ENCODE measurements around the gene SLC24A4. TPM values are rescaled to one million over a fixed set of nuclear protein-coding genes. Genes with fewer than 3 reads are reported as not detected.

The SLC24A4 gene
- total and polyA plus RNA-seq, 2 of the 4 experiments (the other 2 are of a cell fraction): not detected

- BruUV-seq (replicated peaks): no TSS peak
- dilution Hi-C loops (cut with HindIII; ENCODE audit: low sequenced_read_pairs, unreplicated experiment) (no loop called here), in situ Hi-C loops (cut with MboI; ENCODE audit: low sequenced_read_pairs) (no loop called here), intact Hi-C loops (cut with micrococcal nuclease) (no loop called here)
- Histone ChIP-seq H3K4me3 (ENCODE audit: insufficient read depth, low read depth, low read length) (no peak overlapping the region), H4K20me1 (ENCODE audit: insufficient read depth, low read length) (no peaks in the 10 kb centered on the region), H3K9me1 (ENCODE audit: insufficient read depth, low read length) (no peaks in the 10 kb centered on the region), H3K9me3 (ENCODE audit: control insufficient read depth, insufficient read depth, low read length) (no peaks in the 10 kb centered on the region; the same call in 1 of the 2 replicates), H4K91ac (ENCODE audit: insufficient read depth, low read depth, low read length) (no peak overlapping the region), H2BK15ac (ENCODE audit: low read depth, low read length) (no peak overlapping the region), H4K8ac (ENCODE audit: low read depth in 2 of 2, low read length in 2 of 2) (no peak overlapping the region), H2BK120ac (ENCODE audit: low read depth, low read length) (no peak overlapping the region), H3K4ac (ENCODE audit: low read depth, low read length) (no peak overlapping the region), H3K14ac (replicated peaks; ENCODE audit: low read depth, low read length) (no peak overlapping the region), H3K36me3 (ENCODE audit: control insufficient read depth, insufficient read depth, low read length) (no peaks in the 10 kb centered on the region), H2AFZ (replicated peaks; ENCODE audit: low read length, poor library complexity) (no peak overlapping the region), H3K4me2 (ENCODE audit: low read depth, low read length) (no peak overlapping the region), H3K79me1 (ENCODE audit: low read depth in 1 of 2, low read length in 2 of 2) (no peaks in the 10 kb centered on the region), H4K5ac (ENCODE audit: low read depth, low read length) (no peak overlapping the region), H3K27ac (ENCODE audit: insufficient read depth, low read length) (no peak overlapping the region), H2BK20ac (ENCODE audit: low read depth, low read length) (no peak overlapping the region), H3K23ac (ENCODE audit: low read depth, low read length) (no peak overlapping the region), H3K27me3 (ENCODE audit: control insufficient read depth, insufficient read depth, low read length) (peaks cover 16% of the 10 kb centered on the region), H3K4me1 (ENCODE audit: control insufficient read depth, insufficient read depth, low read length) (no peaks in the 10 kb centered on the region), H3K18ac (ENCODE audit: low read depth, low read length) (no peak overlapping the region), H2BK5ac (ENCODE audit: low read depth, low read length, poor library complexity, severe bottlenecking) (no peak overlapping the region), H2AK5ac (ENCODE audit: low read depth, low read length) (no peak overlapping the region), H3K56ac (ENCODE audit: extremely low read depth, insufficient read depth, low read length) (no peak overlapping the region), H2AK9ac (replicated peaks; ENCODE audit: low read depth, low read length, poor library complexity) (no peak overlapping the region), H3K9ac (ENCODE audit: low read depth, low read length) (no peak overlapping the region)
- WGBS, 2 experiments (ENCODE audit: extremely low coverage in 2 of 2, insufficient read length in 1 of 2): 85% methylated on average over 4 of the region's 10 CpGs; no CpG with 5 or more reads in 1 of the 2 experiments
- no peak for DNase-seq
- POLR2A ChIA-PET (ENCODE audit: unreplicated experiment): no interaction called here
- CTCF ChIA-PET: no interaction called here
- TF ChIP-seq MAFK (IDR thresholded peaks at IDR 0.05; ENCODE audit: low read depth, low read length): no peak
- TF ChIP-seq RCOR1 (IDR thresholded peaks at IDR 0.05; ENCODE audit: insufficient replicate concordance, low read length): no peak
- TF ChIP-seq ELK1 (IDR thresholded peaks at IDR 0.05; ENCODE audit: borderline replicate concordance, low read depth, low read length): no peak
- TF ChIP-seq CHD1 (IDR thresholded peaks at IDR 0.05; ENCODE audit: low read depth, low read length): no peak
- no peak for TF ChIP-seq NFE2L2 (IDR thresholded peaks at IDR 0.05; ENCODE audit: low read depth, low read length)
- TF ChIP-seq RAD21 (IDR thresholded peaks at IDR 0.05; ENCODE audit: low read length): no peak
- no peak for TF ChIP-seq FOS (IDR thresholded peaks at IDR 0.05; ENCODE audit: low read depth, low read length)
- no peak for TF ChIP-seq RFX5 (IDR thresholded peaks at IDR 0.05; ENCODE audit: low read depth, low read length)
- TF ChIP-seq, protein P1, sequence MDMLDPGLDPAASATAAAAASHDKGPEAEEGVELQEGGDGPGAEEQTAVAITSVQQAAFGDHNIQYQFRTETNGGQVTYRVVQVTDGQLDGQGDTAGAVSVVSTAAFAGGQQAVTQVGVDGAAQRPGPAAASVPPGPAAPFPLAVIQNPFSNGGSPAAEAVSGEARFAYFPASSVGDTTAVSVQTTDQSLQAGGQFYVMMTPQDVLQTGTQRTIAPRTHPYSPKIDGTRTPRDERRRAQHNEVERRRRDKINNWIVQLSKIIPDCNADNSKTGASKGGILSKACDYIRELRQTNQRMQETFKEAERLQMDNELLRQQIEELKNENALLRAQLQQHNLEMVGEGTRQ (IDR thresholded peaks at IDR 0.05; ENCODE audit: low read depth, low read length): no peak
- TF ChIP-seq POLR2A (IDR thresholded peaks at IDR 0.05; ENCODE audit: low read depth, low read length): no peak
- TF ChIP-seq SMC3 (IDR thresholded peaks at IDR 0.05; ENCODE audit: low read depth, low read length): no peak
- TF ChIP-seq, protein P2, sequence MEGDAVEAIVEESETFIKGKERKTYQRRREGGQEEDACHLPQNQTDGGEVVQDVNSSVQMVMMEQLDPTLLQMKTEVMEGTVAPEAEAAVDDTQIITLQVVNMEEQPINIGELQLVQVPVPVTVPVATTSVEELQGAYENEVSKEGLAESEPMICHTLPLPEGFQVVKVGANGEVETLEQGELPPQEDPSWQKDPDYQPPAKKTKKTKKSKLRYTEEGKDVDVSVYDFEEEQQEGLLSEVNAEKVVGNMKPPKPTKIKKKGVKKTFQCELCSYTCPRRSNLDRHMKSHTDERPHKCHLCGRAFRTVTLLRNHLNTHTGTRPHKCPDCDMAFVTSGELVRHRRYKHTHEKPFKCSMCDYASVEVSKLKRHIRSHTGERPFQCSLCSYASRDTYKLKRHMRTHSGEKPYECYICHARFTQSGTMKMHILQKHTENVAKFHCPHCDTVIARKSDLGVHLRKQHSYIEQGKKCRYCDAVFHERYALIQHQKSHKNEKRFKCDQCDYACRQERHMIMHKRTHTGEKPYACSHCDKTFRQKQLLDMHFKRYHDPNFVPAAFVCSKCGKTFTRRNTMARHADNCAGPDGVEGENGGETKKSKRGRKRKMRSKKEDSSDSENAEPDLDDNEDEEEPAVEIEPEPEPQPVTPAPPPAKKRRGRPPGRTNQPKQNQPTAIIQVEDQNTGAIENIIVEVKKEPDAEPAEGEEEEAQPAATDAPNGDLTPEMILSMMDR (conservative IDR thresholded peaks at IDR 0.05; ENCODE audit: low read depth, low read length): no peak
- no peak for TF ChIP-seq CEBPB (IDR thresholded peaks at IDR 0.05; ENCODE audit: low read depth, low read length)
- TF ChIP-seq MAZ (IDR thresholded peaks at IDR 0.05; ENCODE audit: borderline replicate concordance, low read depth, low read length): no peak
- TF ChIP-seq BHLHE40 (IDR thresholded peaks at IDR 0.05; ENCODE audit: low read depth, low read length): no peak
- no peak for TF ChIP-seq MXI1 (IDR thresholded peaks at IDR 0.05; ENCODE audit: borderline replicate concordance, low read depth, low read length)
- ATAC-seq (ENCODE audit: low read depth): no peak
Observed at GRCh38 chr14:92441751-92442504, 119.0 kb downstream of the SLC24A4 start.

Measured in IMR-90 (cell line).